Stimulated activated CD4-positive, alpha-beta T cell treated with anti-CD3 and anti-CD28 coated beads, Interleukin-4, amount 100 ng/mL, for 48 hours (primary cell): ENCODE results near the gene MSRB1.

Experiments used
- DNase-seq, 2 donors: peaks; one replicate each; pipeline ENCODE4 v3.0.0-alpha.2; 2020; ENCODE audit warnings: low read depth in 2 of 2

Gene MSRB1

DNA sequence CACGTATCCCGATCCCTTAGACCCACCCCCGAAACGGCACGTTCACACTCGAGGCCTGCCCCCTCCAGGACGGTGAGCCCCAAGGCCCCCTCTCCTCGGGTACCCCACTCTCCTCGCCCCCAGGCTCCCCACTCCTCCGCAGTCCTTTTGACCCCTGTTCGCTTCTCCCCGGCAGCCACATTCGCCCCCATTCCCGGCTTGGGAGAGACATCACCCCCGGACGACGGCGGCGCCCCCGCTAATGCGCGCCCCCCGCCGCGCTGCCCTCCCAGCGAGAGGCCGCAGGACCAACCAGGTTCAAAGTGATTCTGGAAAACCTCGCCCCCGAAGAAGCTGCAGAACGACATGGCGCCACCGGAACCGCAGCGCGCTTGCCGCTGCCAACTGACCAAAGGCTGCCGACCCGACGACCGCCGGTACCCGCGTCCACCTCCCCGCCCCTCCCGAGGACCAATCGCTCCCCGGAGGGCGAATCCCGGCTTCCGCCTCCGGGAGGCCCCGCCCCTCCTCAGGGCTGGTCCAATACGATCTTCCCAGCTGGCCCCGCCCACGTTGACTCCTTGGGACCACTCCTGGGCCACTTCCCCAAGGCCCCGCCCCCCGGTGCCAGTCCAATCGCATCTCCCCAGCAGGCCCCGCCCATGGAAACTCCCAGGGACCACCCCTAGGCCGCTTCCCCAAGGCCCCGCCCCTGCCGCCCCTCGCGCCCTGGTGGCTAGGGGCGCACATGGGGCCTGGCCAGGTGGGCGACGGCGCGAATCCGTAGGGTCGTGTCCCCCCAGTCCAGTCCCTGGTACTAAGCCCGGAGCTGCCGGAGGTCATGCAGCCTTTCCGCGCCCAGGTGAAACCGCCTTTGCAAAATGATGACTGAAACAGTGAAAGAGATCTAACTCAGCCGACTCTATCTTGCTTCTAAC is at the start of gene MSRB1:
TSS of gene MSRB1 (minus strand) at position 390 of the 917 bp plus-strand sequence. CDS start at position 347, 43 bp downstream.
- peak; percentile 99 to 100 for DNase-seq

- peak; percentile 95 to 99 for DNase-seq
These were observed 49.1 kb upstream of the MSRB1 start for GRCh38 chr16:1991948-1992703.

DNA sequence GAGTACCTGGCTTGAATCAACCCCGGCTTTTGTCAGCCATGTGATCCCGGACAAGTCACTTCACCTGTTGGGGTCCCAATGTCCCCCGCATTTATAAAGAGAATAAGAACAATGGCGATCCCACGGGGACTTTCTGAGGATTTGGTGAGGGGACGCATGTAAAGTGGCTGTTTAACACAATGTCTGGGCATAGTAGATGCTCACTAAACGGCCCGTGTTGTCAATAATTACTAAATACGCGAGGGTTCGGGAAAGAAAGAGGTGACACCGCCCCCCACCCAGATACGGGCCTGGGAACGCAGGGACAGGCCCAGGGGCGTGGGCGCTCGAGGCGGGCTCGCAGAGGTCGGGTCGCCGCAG is 48.6 kb upstream of the MSRB1 start:
- DNase-seq = no peak

GRCh38 chr16:1991135-1991551 is 48.1 kb upstream of the MSRB1 start:
- no peak for DNase-seq

- DNase-seq = no peak
These were observed 47.5 kb upstream of the MSRB1 start for GRCh38 chr16:1990351-1991134.

- no peak for DNase-seq
These were observed 47.0 kb upstream of the MSRB1 start for GRCh38 chr16:1990101-1990350.

DNA sequence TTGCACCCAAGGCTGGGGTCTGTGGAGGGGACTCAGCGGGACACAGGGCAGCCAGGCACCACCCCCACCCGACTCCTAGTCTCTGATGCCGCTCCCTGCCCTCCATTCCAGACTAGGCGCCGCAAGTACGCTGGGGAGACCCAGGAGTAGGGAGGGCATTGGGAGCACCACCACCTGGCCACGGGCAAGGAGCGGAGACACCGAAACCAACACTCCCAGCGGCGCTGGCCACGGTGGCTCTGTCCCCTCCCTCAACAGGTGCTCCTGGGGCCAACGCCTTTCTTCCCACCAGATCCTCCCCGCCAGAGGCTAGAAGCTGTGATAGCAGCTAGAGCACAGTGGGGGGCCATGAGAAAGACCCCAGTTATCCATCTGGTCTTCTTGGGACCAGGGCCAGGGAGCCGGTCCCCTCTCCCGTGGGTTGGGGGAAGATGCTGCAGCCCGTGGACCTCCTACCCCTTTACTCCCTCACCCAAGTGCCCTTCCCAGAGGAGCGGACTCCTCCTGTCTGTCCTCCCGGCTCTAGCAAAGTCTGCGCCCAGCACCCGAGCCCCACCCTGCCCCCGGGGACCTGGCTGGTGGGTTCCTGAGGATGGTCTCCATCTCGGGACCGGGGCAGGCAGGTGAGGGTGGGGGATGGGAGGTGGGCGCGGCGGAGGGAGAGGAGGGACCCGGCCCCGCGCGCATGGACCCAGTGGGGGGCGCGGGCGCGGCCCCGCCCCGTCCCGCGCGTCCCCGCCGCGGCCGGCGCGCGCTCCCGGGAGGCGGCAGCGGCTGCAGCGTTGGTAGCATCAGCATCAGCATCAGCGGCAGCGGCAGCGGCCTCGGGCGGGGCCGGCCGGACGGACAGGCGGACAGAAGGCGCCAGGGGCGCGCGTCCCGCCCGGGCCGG is 46.5 kb upstream of the MSRB1 start, which contains the start of gene SYNGR3:
TSS of gene SYNGR3 (plus strand) at position 762 of the 892 bp plus-strand sequence. CDS start 133 bp downstream, outside the sequence.
- no peak for DNase-seq

DNA sequence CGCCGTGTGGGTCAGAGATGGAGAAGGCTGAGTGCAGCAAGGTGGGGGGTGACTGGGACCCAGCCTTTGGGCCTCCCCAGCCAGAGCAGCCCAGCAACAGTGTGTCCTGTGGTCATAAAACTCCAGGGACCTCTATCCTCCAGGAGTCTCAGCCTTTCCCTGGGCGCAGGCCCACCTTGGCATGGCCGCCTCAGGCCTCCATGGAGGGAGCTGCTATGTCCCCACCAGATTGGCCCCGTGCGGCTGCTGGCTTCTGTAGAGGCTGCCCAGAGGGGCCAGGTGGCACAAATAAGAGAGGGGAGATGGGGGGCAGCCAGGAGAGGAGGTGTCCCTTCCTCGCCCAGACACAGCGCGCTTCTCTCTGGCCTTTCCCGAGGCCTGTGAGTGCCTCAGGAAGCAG is 44.2 kb upstream of the MSRB1 start:
- no peak for DNase-seq

GRCh38 chr16:1985466-1986150 is 42.6 kb upstream of the MSRB1 start:
- no peak for DNase-seq

GRCh38 chr16:1984347-1985225 is 41.6 kb upstream of the MSRB1 start:
- DNase-seq = no peak

DNA sequence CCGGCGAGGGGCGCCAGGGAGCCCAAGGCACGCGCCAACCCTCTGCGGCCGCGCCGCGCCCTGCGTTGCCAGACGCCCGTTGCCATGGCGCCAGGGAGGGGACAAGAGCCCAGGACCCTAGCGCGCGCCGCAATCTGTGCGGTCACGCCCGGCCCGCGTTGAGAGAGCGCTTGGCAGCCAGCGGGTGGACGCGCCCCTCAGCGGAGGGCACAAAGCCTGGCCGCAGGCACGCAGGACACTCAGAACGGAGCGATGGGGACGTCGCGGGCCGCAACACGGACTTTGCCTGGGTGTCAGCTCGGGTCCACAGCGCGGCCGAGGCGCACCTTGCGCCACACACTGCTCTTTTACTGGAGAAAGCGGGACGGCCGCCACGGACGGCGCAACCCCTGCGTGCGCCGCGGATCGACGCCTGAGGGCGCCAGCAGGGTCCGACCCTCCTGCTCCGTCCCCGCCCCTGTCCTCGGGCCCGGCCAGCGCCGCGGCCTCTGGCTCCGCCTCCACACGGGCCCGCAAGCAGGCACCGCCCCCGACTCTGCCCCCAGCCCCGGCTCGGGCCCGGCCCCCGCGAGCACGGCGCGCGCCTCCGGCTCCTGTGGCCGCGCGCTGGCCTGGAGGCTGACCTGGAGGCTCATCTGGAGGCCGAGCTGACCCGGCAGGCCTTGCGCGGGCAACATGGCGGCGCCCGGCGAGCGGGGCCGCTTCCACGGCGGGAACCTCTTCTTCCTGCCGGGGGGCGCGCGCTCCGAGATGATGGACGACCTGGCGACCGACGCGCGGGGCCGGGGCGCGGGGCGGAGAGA is 40.7 kb upstream of the MSRB1 start, which contains the start of gene GFER:
TSS of gene GFER (plus strand) at position 650 of the 803 bp plus-strand sequence. CDS start at position 676, 26 bp downstream.
- DNase-seq = peak in 1 of 2 donors; percentile 80

DNA sequence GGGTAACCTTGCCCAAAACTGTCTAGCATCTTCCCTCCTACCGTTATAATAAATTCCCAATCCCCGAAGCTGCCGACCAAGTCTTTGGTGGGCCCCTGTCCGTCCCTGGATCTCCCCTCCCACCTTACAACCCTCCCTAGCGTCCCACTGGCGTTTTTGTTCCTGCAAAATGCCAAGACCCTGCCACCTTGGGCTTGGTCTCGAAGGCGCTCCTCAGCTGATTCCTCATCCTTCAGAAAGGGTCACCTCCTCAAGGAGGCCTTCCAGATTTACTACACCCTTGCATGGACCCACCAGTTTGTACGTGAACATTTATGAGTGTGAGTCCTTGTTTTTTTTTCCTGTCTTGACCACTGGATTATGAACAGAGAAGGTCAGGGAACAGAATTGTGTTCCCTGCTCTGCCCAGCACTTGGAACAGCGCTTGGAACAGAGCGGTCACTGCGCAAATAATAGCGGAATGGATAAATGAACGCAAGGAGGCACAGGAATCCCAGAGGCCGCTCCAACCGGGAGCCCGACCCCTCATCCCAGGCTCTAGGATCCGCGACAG is 40.1 kb upstream of the MSRB1 start:
- no peak for DNase-seq

DNA sequence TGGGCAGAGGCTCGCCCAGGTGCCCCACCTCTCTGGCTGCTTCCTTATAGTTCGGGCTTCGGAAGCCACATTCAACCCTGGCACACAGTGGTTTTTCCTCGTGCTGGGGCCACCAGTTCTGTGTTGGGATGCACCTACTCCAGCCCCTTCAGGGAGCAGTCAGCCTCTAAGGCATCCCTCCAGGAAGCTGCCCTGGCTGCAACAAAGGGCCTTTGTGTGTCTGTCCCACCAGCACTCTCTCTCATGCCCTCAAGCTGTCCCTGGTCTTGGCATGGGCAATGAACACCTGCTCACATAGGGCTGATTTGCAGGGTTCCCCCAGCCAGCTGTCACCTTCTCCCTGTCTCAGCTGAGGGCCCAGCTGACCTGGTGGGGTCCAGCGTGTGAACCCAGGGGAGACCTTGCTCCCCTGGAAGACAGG is 39.0 kb upstream of the MSRB1 start:
- no peak for DNase-seq

DNA sequence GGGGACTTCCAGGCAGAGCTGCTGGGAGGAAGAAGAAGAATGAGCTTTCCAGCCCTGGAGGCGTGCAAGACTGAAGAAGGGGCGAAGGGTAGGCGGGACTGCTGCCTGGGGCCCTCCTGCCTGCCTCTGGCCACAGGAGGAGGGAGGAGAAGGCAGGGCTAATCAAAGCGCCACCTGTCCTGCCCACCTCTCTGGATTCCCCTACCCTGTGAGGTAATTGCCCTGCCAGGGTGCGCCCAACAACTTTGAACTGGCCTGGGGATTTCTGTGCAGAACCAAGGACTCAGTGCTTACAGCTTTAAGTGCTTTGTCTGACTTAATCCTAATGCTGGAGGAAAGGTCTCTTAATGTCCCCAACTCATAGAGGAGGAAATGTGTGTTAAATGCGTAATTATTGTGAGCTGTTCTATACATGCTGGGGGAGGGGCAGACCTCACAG is 38.4 kb upstream of the MSRB1 start, which contains the start of gene NOXO1:
TSS of gene NOXO1 (minus strand) at position 72 of the 439 bp plus-strand sequence. CDS start 290 bp downstream, outside the sequence.
- no peak for DNase-seq

DNA sequence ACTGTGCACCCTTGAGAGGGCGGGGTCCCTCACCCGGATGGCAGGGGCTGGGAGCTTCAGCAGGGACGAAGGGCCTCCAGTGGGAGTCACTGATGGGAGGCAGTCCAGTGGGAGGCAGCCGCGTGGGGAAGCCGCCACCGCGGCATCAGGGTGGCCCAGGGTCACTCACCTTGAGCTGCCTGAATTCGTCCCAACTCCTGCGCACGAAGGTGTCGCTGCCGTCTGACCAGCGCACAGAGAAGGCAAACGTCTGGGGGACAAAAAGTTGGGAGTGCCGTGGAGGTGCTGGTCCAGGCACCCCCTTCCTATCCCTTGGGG is 37.7 kb upstream of the MSRB1 start:
- DNase-seq = no peak

- DNase-seq = no peak
These were observed 37.2 kb upstream of the MSRB1 start for GRCh38 chr16:1980030-1980769.

DNA sequence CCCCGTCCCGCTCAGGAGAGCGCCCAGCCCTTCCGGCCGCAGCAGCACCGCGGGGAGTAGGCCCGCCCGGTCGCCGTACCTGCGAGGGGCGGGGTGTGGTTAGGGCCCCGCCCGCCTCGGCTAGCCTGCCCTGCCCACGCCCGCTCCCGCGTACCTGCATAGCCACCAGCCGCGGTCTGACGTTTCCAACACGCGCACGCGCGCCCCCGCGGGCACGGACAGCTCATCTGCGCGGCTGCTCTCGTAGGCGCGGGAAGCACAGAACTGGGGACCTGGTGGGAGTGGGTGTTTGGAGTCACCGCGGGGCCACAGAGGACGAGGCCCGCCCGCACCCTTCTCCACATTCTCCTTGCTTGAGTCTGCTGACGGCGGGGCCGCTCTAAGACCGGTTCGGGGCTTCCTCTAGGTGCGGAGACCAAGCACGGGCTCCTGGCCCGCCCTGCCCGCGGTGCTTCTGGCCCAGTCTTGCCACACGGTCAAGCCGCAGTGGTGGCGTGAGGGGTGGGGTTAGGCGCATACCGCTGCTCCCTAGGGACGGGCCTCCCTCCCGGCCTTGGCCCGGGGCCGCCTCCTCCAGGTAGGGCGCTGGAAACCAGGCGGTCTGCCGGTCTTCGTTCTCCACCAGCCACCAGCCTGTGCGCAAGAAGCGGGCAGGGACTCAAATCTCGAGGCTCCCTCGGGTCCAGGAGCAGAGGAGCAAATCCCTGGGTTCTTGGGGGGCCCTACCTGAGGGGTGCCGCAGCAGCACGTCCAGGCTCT is 36.5 kb upstream of the MSRB1 start:
- no peak for DNase-seq
